Small intestine (tissue), 7 donors: ENCODE results near the gene PGP. TPM values are rescaled to one million over a fixed set of nuclear protein-coding genes. Genes with fewer than 3 reads are reported as not detected.
A peak's percentile ranks its signal among the peaks of the same experiment; 100 is the strongest.

Experiments used
- DNase-seq, 2 donors: peaks; one replicate each; pipeline versions ENCODE4 v3.0.0 to v3.0.0-alpha.2; 2013
- FAIRE-seq: peaks from 2 replicates; lab custom pipeline; 2012; peaks lifted over from hg19 to GRCh38; lab: Jason Lieb, UNC
- H3K27ac ChIP-seq, 3 donors: one replicate each; pipeline ENCODE4 v1.5.1; 2013; ENCODE audit warnings: low read length in 2 of 3, mild to moderate bottlenecking in 2 of 3, control low read depth in 1 of 3, inconsistent platforms in 1 of 3, low read depth in 1 of 3, moderate library complexity in 1 of 3
- H3K27me3 ChIP-seq, 3 donors: one replicate each; pipeline ENCODE4 v1.6.1; 2013; ENCODE audit warnings: low read length in 3 of 3, inconsistent platforms in 1 of 3; ENCODE audit not compliant: control insufficient read depth in 3 of 3, insufficient read depth in 3 of 3
- H3K36me3 ChIP-seq, 3 donors: one replicate each; pipeline ENCODE4 v1.6.1; 2013; ENCODE audit warnings: low read length in 3 of 3, inconsistent platforms in 1 of 3, low read depth in 1 of 3, mild to moderate bottlenecking in 1 of 3, moderate library complexity in 1 of 3; ENCODE audit not compliant: control insufficient read depth in 3 of 3, insufficient read depth in 2 of 3
- H3K4me1 ChIP-seq, 3 donors: one replicate each; pipeline ENCODE4 v1.6.1; 2013; ENCODE audit warnings: low read length in 2 of 3, inconsistent platforms in 1 of 3, low read depth in 1 of 3, mild to moderate bottlenecking in 1 of 3, moderate library complexity in 1 of 3; ENCODE audit not compliant: control insufficient read depth in 3 of 3, insufficient read depth in 2 of 3
- H3K4me3 ChIP-seq, 3 donors: one replicate each; pipeline ENCODE4 v1.5.1; 2013; ENCODE audit warnings: low read length in 3 of 3, control low read depth in 1 of 3, inconsistent platforms in 1 of 3, low read depth in 1 of 3, mild to moderate bottlenecking in 1 of 3, moderate library complexity in 1 of 3
- H3K9me3 ChIP-seq, 2 donors: one replicate each; pipeline ENCODE4 v1.6.1; 2013; ENCODE audit warnings: low read depth in 1 of 2, low read length in 1 of 2; ENCODE audit not compliant: control insufficient read depth in 2 of 2, insufficient read depth in 1 of 2
- WGBS, 3 donors: extraction: QIAGEN DNeasy Blood & Tissue Kit; methylation state at CpG; one replicate each; pipeline ENCODE4 v1.1.7; 2013; 5-methylcytosine and 5-hydroxymethylcytosine counted together
- polyA plus RNA-seq, 4 donors: library from polyadenylated mRNA; stranded (reverse) in 3 of 4; unstranded in 1 of 4; fragments of 200-250 nt in 3 of 4; fragments of 120-200 nt in 1 of 4; gene quantifications; one replicate each; pipeline versions ENCODE4 v1.2.1 to v1.2.3, GENCODE V29; 2013
- donor health status: healthy with polysubstance abuse.
- donor health status: control.
- donor health status: control.
- donor health status: Bipolar disorder and iron deficiency.
- donor health status: healthy.

The PGP gene
- polyA plus RNA-seq, 4 donors = 11.1 to 16.2 (median 13.4) TPM

GRCh38 chr16:2170080-2170479 lies 44.6 kb downstream of the PGP start:
- H3K27ac ChIP-seq = peak overlapping the region in 1 of 3 donors; percentile 17
- H3K36me3 ChIP-seq = peaks cover 9 to 95% (median 12%) of the 10 kb centered on the region in 3 donors
- no peak for DNase-seq
- no peak overlapping the region for H3K4me3 ChIP-seq
- no peak for FAIRE-seq
- no peaks in the 10 kb centered on the region for H3K9me3 ChIP-seq
- no peaks in the 10 kb centered on the region for H3K27me3 ChIP-seq
- peaks cover 0 to 27% (median 8%) of the 10 kb centered on the region in 3 donors for H3K4me1 ChIP-seq
- WGBS, 3 donors = 84 to 93% (median 92%) methylated on average over 12 to 18 of the region's 18 CpGs

GRCh38 chr16:2167068-2167638 lies 47.5 kb downstream of the PGP start:
- peaks cover 1 to 84% (median 5%) of the 10 kb centered on the region in 3 donors for H3K36me3 ChIP-seq
- no peak for FAIRE-seq
- 30 to 71% (median 51%) methylated on average over 17 to 18 of the region's 18 CpGs for WGBS, 3 donors

GRCh38 chr16:2166263-2167067 lies 48.2 kb downstream of the PGP start:
- Histone ChIP-seq H3K9me3 (no peaks in the 10 kb centered on the region), H3K36me3 (peaks cover 1 to 84% (median 3%) of the 10 kb centered on the region in 3 donors), H3K27me3 (no peaks in the 10 kb centered on the region), H3K27ac (peak overlapping the region; percentile 11 to 64 (median 22)), H3K4me1 (peaks cover 4 to 56% (median 10%) of the 10 kb centered on the region in 3 donors), H3K4me3 (no peak overlapping the region)
- WGBS, 3 donors = 32 to 75% (median 51%) methylated on average over 17 of the region's 17 CpGs
- peak; percentile 55 to 89 for DNase-seq
- no peak for FAIRE-seq

More at GRCh38 chr16:2167068-2167638, 47.5 kb downstream of the PGP start:
- peak in 1 of 2 donors; percentile 52 for DNase-seq
- Histone ChIP-seq H3K4me3 (no peak overlapping the region), H3K4me1 (peaks cover 4 to 49% (median 13%) of the 10 kb centered on the region in 3 donors), H3K27me3 (no peaks in the 10 kb centered on the region), H3K9me3 (no peaks in the 10 kb centered on the region), H3K27ac (peak overlapping the region in 2 of 3 donors; percentile 22 to 64)

- Histone ChIP-seq H3K4me1 (peaks cover 4 to 61% (median 8%) of the 10 kb centered on the region in 3 donors), H3K4me3 (no peak overlapping the region), H3K9me3 (no peaks in the 10 kb centered on the region), H3K36me3 (peaks cover 0 to 81% (median 1%) of the 10 kb centered on the region in 3 donors), H3K27me3 (no peaks in the 10 kb centered on the region), H3K27ac (peak overlapping the region in 2 of 3 donors; percentile 11 to 64)
- FAIRE-seq = no peak
- 83 to 92% (median 92%) methylated on average over 11 to 12 of the region's 12 CpGs for WGBS, 3 donors
- no peak for DNase-seq
Observed at GRCh38 chr16:2165861-2166260, 48.8 kb downstream of the PGP start.

GRCh38 chr16:2163211-2163881 lies 51.3 kb downstream of the PGP start:
- no peak overlapping the region for H3K4me3 ChIP-seq
- WGBS, 3 donors = 24 to 62% (median 46%) methylated on average over 20 to 26 of the region's 26 CpGs
- peak; percentile 93 to 96 for DNase-seq

GRCh38 chr16:2162676-2163118 lies 51.9 kb downstream of the PGP start:
- peaks cover 6 to 84% (median 25%) of the 10 kb centered on the region in 3 donors for H3K4me1 ChIP-seq
- no peak for FAIRE-seq
- no peaks in the 10 kb centered on the region for H3K9me3 ChIP-seq
- H3K27me3 ChIP-seq = no peaks in the 10 kb centered on the region
- no peak overlapping the region for H3K4me3 ChIP-seq
- 55 to 80% (median 73%) methylated on average over 11 to 13 of the region's 13 CpGs for WGBS, 3 donors
- peaks cover 0 to 72% (median 0%) of the 10 kb centered on the region in 3 donors for H3K36me3 ChIP-seq
- peak in 1 of 2 donors; percentile 46 for DNase-seq
- H3K27ac ChIP-seq = peak overlapping the region; percentile 82 to 98 (median 90)

More at GRCh38 chr16:2163211-2163881, 51.3 kb downstream of the PGP start:
- H3K4me1 ChIP-seq = peaks cover 6 to 82% (median 24%) of the 10 kb centered on the region in 3 donors
- H3K27ac ChIP-seq = peak overlapping the region; percentile 82 to 98 (median 90)
- H3K9me3 ChIP-seq = no peaks in the 10 kb centered on the region
- no peaks in the 10 kb centered on the region for H3K27me3 ChIP-seq
- no peak for FAIRE-seq
- H3K36me3 ChIP-seq = peaks cover 0 to 72% (median 0%) of the 10 kb centered on the region in 3 donors

- DNase-seq (no peak), FAIRE-seq (no peak)
- Histone ChIP-seq H3K27ac (peak overlapping the region; percentile 26 to 98 (median 90)), H3K4me3 (no peak overlapping the region), H3K9me3 (no peaks in the 10 kb centered on the region), H3K36me3 (peaks cover 0 to 70% (median 0%) of the 10 kb centered on the region in 3 donors), H3K4me1 (peaks cover 6 to 84% (median 26%) of the 10 kb centered on the region in 3 donors), H3K27me3 (no peaks in the 10 kb centered on the region)
- 91 to 93% (median 93%) methylated on average over 10 of the region's 10 CpGs for WGBS, 3 donors
Observed at GRCh38 chr16:2161911-2162310, 52.7 kb downstream of the PGP start.
